HG03095 (cell line): ENCODE results near the gene MMD2.

Source experiments
- ATAC-seq: cut with Tn5 transposase; IDR thresholded peaks from one replicate; pipeline ENCODE4 v1.9.1; 2021; ENCODE audit warnings: moderate library complexity; ENCODE audit not compliant: unreplicated experiment

MMD2 gene

GRCh38 chr7:4959306-4959705 is 319 bp upstream of the MMD2 start:
- no peak for ATAC-seq

- ATAC-seq = no peak
Observed at GRCh38 chr7:4957847-4958476, 1.0 kb downstream of the MMD2 start.

GRCh38 chr7:4951903-4952636 is 6.9 kb downstream of the MMD2 start:
- peak; percentile 70 for ATAC-seq

GRCh38 chr7:4951304-4951703 is 7.7 kb downstream of the MMD2 start:
- ATAC-seq = no peak

GRCh38 chr7:4948402-4948801 is 10.6 kb downstream of the MMD2 start:
- ATAC-seq = no peak

- ATAC-seq = no peak
Observed at GRCh38 chr7:4945949-4946348, 13.0 kb downstream of the MMD2 start.

- no peak for ATAC-seq
Observed at GRCh38 chr7:4944939-4945338, 14.0 kb downstream of the MMD2 start.

- ATAC-seq = no peak
Observed at GRCh38 chr7:4943297-4943696, 15.7 kb downstream of the MMD2 start.

GRCh38 chr7:4939971-4940728 is 18.8 kb downstream of the MMD2 start:
- ATAC-seq = no peak

- ATAC-seq = no peak
Observed at GRCh38 chr7:4937411-4937810, 21.6 kb downstream of the MMD2 start.

GRCh38 chr7:4934419-4935025 is 24.5 kb downstream of the MMD2 start:
- ATAC-seq = no peak

- ATAC-seq = no peak
Observed at GRCh38 chr7:4931943-4932342, 27.0 kb downstream of the MMD2 start.

- no peak for ATAC-seq
Observed at GRCh38 chr7:4929005-4929404, 30.0 kb downstream of the MMD2 start.

GRCh38 chr7:4928445-4928844 is 30.5 kb downstream of the MMD2 start:
- no peak for ATAC-seq

GRCh38 chr7:4919969-4920766 is 38.8 kb downstream of the MMD2 start:
- ATAC-seq = no peak

- no peak for ATAC-seq
Observed at GRCh38 chr7:4916113-4916512, 42.9 kb downstream of the MMD2 start.

- no peak for ATAC-seq
Observed at GRCh38 chr7:4911111-4911828, 47.7 kb downstream of the MMD2 start.

GRCh38 chr7:4906682-4907081 is 52.3 kb downstream of the MMD2 start:
- ATAC-seq = no peak

- ATAC-seq = no peak
Observed at GRCh38 chr7:4905171-4905570, 53.8 kb downstream of the MMD2 start.

GRCh38 chr7:4904346-4904745 is 54.6 kb downstream of the MMD2 start:
- no peak for ATAC-seq
